ENCODE results near the gene FHIT.

FHIT gene

DNA sequence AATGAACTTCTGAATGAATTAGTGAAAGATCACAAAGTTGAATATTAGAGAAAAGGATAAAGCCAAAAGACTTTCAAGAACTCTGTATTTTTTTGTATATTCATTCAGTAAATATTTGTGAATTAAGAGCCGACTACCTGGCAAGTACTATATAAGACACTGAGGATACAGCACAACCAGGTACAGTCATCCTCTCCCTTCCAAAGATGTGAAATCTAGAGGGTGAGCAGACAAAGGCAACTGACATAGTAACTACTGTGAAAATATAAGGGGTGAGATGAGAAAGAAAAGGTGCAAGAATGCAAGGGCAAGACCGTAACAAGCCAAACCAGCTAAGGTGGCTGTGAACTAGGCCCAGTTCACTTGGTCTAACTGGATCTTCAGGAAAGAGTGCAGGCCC is 1226.9 kb downstream of the FHIT start:
- TF ChIP-seq, protein P1, sequence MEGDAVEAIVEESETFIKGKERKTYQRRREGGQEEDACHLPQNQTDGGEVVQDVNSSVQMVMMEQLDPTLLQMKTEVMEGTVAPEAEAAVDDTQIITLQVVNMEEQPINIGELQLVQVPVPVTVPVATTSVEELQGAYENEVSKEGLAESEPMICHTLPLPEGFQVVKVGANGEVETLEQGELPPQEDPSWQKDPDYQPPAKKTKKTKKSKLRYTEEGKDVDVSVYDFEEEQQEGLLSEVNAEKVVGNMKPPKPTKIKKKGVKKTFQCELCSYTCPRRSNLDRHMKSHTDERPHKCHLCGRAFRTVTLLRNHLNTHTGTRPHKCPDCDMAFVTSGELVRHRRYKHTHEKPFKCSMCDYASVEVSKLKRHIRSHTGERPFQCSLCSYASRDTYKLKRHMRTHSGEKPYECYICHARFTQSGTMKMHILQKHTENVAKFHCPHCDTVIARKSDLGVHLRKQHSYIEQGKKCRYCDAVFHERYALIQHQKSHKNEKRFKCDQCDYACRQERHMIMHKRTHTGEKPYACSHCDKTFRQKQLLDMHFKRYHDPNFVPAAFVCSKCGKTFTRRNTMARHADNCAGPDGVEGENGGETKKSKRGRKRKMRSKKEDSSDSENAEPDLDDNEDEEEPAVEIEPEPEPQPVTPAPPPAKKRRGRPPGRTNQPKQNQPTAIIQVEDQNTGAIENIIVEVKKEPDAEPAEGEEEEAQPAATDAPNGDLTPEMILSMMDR (IDR thresholded peaks at IDR 0.05; ENCODE audit: low read depth, low read length, missing control alignments): no peak
- H3K4me3 ChIP-seq (ENCODE audit: low read depth, low read length): no peak overlapping the region
- no peak for DNase-seq (ENCODE audit: low read depth)
- in situ Hi-C loops (cut with HindIII; ENCODE audit: low sequenced_read_pairs): no loop called here

DNA sequence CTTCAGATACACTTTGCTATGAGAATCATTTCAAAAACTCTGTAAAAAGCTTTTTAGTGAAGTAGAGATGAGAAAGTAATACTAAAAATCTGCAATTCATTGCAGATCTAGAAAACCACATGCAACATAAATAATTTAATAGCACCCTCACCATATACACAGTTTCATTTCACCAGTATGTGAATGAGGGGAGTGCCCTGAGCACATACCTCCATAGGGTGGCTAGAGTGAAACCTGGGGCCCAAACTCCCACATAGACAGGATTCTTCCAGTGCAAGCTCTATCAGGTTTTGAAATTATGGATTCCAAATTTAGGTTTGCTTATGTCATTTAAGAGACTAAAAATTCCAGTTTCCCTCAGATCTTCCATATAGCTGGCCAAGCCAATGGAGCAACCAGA is 1228.1 kb downstream of the FHIT start:
- TF ChIP-seq, protein P1 (IDR thresholded peaks at IDR 0.05; ENCODE audit: low read depth, low read length, missing control alignments): no peak
- no peak overlapping the region for H3K4me3 ChIP-seq (ENCODE audit: low read depth, low read length)
- DNase-seq (ENCODE audit: low read depth): no peak
- in situ Hi-C loops (cut with HindIII; ENCODE audit: low sequenced_read_pairs): no loop called here

- no peak overlapping the region for H3K4me3 ChIP-seq (ENCODE audit: low read depth, low read length)
- peak; percentile 93 for DNase-seq (ENCODE audit: low read depth)
- TF ChIP-seq, protein P1 (IDR thresholded peaks at IDR 0.05; ENCODE audit: low read depth, low read length, missing control alignments): no peak
- in situ Hi-C loops (cut with HindIII; ENCODE audit: low sequenced_read_pairs): no loop called here
These were observed 1233.6 kb downstream of the FHIT start for GRCh38 chr3:60017631-60018030.

GRCh38 chr3:60015032-60015705 is 1236.1 kb downstream of the FHIT start:
- no peak for DNase-seq (ENCODE audit: low read depth)
- TF ChIP-seq, protein P1 (IDR thresholded peaks at IDR 0.05; ENCODE audit: low read depth, low read length, missing control alignments): no peak
- in situ Hi-C loops (cut with HindIII; ENCODE audit: low sequenced_read_pairs): no loop called here
- H3K4me3 ChIP-seq (ENCODE audit: low read depth, low read length): no peak overlapping the region

DNA sequence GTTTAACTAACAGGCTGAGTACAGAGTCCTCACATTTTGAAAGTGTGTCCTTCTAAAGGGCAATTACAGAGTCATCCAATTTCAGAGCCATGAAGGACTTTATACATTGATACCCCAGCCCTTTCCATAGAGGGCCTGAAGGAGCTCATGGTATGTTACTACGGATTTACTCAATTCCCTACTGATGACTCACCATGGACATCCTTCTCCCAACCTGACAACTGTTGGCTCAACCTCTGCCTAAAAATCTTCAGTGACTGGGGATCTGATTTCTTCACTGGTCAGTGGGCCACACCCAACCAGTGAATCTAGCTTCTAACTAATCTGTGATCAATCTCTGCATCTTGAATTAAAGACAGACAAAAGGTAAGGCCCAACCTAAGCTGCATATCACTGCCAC is 1238.0 kb downstream of the FHIT start:
- TF ChIP-seq, protein P1 (IDR thresholded peaks at IDR 0.05; ENCODE audit: low read depth, low read length, missing control alignments): no peak
- in situ Hi-C loops (cut with HindIII; ENCODE audit: low sequenced_read_pairs): no loop called here
- DNase-seq (ENCODE audit: low read depth): no peak
- H3K4me3 ChIP-seq (ENCODE audit: low read depth, low read length): no peak overlapping the region

GRCh38 chr3:60011218-60011617 is 1240.0 kb downstream of the FHIT start:
- in situ Hi-C loops (cut with HindIII; ENCODE audit: low sequenced_read_pairs): no loop called here
- no peak for DNase-seq (ENCODE audit: low read depth)
- H3K4me3 ChIP-seq (ENCODE audit: low read depth, low read length): no peak overlapping the region
- TF ChIP-seq, protein P1 (IDR thresholded peaks at IDR 0.05; ENCODE audit: low read depth, low read length, missing control alignments): no peak

All from astrocyte of the cerebellum (primary cell).